Measurements from ENCODE around the gene ABCG1.
A peak's percentile ranks its signal among the peaks of the same experiment; 100 is the strongest.

The ABCG1 gene

GRCh38 chr21:42282021-42282420 lies 63.1 kb downstream of the ABCG1 start:
- no peak overlapping the region for H3K4me3 ChIP-seq (ENCODE audit: low read depth, low read length)
- no peak for DNase-seq (ENCODE audit: low read depth)
- no peak for TF ChIP-seq CTCF (IDR thresholded peaks at IDR 0.05; ENCODE audit: insufficient read depth, low read depth, low read length, missing control alignments)

- no peak for TF ChIP-seq CTCF (IDR thresholded peaks at IDR 0.05; ENCODE audit: insufficient read depth, low read depth, low read length, missing control alignments)
- H3K4me3 ChIP-seq (ENCODE audit: low read depth, low read length) = no peak overlapping the region
- DNase-seq (ENCODE audit: low read depth) = no peak
Observed at GRCh38 chr21:42282715-42283114, 63.8 kb downstream of the ABCG1 start.

GRCh38 chr21:42285569-42286245 lies 66.8 kb downstream of the ABCG1 start:
- TF ChIP-seq CTCF (IDR thresholded peaks at IDR 0.05; ENCODE audit: insufficient read depth, low read depth, low read length, missing control alignments) = no peak
- peak; percentile 21 for DNase-seq (ENCODE audit: low read depth)
- no peak overlapping the region for H3K4me3 ChIP-seq (ENCODE audit: low read depth, low read length)

GRCh38 chr21:42286416-42286815 lies 67.5 kb downstream of the ABCG1 start:
- H3K4me3 ChIP-seq (ENCODE audit: low read depth, low read length) = no peak overlapping the region
- no peak for TF ChIP-seq CTCF (IDR thresholded peaks at IDR 0.05; ENCODE audit: insufficient read depth, low read depth, low read length, missing control alignments)

GRCh38 chr21:42287193-42288083 lies 68.5 kb downstream of the ABCG1 start:
- no peak for TF ChIP-seq CTCF (IDR thresholded peaks at IDR 0.05; ENCODE audit: insufficient read depth, low read depth, low read length, missing control alignments)
- no peak overlapping the region for H3K4me3 ChIP-seq (ENCODE audit: low read depth, low read length)
- DNase-seq (ENCODE audit: low read depth) = no peak

More at GRCh38 chr21:42286416-42286815, 67.5 kb downstream of the ABCG1 start:
- peak; percentile 39 for DNase-seq (ENCODE audit: low read depth)

- DNase-seq (ENCODE audit: low read depth) = no peak
- H3K4me3 ChIP-seq (ENCODE audit: low read depth, low read length) = no peak overlapping the region
- no peak for TF ChIP-seq CTCF (IDR thresholded peaks at IDR 0.05; ENCODE audit: insufficient read depth, low read depth, low read length, missing control alignments)
Observed at GRCh38 chr21:42288962-42289361, 70.0 kb downstream of the ABCG1 start.

Data from GM12865 (cell line).